ENCODE data around the gene KCP. TPM values are rescaled to one million over a fixed set of nuclear protein-coding genes. Genes with fewer than 3 reads are reported as not detected.

KCP gene
- total RNA-seq, 3 donors from 2014 or later = 0.33 to 2.2 (median 0.88) TPM

DNA sequence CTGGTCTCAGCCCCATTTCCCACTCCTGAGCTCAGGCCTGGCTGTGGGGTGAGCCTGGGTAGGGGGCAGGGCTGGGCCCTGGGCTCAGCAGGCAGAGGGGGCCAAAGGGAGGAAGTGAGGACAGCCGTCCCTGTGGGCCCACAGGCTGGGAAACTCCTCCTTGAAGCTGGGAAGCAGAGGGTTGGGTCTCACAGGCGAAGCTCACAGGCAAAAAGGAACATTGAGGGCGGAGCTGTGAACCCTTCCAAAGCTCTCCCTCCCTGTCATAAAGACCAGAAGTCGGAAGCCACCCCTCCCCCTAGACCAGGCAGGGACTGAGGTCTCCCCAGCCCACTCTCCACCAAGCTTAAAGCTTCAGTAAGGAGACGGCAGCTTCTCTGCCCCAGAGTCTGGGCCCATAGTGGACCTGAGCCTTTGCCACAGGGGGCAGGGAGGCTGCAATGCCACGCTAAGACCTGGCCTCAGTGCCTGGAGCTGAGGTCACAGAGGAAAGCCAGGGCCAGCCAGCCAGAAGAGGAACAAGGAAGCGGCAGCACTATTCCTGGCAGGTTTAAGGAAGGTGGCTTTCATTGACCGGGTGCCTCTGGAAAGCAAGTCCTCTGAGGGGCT lies 1.0 kb upstream of the KCP start:
- peaks cover 8 to 46% of the 10 kb centered on the region in 2 donors for H3K27me3 ChIP-seq
- peak overlapping the region in 1 of 2 donors; percentile 13 for H3K27ac ChIP-seq
- intact Hi-C loops (cut with DNase I; ENCODE audit: low total_unique reads) = no loop called here
- H3K9me3 ChIP-seq = no peaks in the 10 kb centered on the region
- no peaks in the 10 kb centered on the region for H3K36me3 ChIP-seq
- H3K4me1 ChIP-seq = no peaks in the 10 kb centered on the region
- no peak overlapping the region for H3K4me3 ChIP-seq
- TF ChIP-seq POLR2A (IDR thresholded peaks at IDR 0.05) (no peak), POLR2AphosphoS5 (IDR thresholded peaks at IDR 0.05) (no peak)
- TF ChIP-seq, protein P1, sequence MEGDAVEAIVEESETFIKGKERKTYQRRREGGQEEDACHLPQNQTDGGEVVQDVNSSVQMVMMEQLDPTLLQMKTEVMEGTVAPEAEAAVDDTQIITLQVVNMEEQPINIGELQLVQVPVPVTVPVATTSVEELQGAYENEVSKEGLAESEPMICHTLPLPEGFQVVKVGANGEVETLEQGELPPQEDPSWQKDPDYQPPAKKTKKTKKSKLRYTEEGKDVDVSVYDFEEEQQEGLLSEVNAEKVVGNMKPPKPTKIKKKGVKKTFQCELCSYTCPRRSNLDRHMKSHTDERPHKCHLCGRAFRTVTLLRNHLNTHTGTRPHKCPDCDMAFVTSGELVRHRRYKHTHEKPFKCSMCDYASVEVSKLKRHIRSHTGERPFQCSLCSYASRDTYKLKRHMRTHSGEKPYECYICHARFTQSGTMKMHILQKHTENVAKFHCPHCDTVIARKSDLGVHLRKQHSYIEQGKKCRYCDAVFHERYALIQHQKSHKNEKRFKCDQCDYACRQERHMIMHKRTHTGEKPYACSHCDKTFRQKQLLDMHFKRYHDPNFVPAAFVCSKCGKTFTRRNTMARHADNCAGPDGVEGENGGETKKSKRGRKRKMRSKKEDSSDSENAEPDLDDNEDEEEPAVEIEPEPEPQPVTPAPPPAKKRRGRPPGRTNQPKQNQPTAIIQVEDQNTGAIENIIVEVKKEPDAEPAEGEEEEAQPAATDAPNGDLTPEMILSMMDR (IDR thresholded peaks at IDR 0.05) = no peak
- DNase-seq (ENCODE audit: low spot score in 2 of 2) = peak in 1 of 2 donors; percentile 43

DNA sequence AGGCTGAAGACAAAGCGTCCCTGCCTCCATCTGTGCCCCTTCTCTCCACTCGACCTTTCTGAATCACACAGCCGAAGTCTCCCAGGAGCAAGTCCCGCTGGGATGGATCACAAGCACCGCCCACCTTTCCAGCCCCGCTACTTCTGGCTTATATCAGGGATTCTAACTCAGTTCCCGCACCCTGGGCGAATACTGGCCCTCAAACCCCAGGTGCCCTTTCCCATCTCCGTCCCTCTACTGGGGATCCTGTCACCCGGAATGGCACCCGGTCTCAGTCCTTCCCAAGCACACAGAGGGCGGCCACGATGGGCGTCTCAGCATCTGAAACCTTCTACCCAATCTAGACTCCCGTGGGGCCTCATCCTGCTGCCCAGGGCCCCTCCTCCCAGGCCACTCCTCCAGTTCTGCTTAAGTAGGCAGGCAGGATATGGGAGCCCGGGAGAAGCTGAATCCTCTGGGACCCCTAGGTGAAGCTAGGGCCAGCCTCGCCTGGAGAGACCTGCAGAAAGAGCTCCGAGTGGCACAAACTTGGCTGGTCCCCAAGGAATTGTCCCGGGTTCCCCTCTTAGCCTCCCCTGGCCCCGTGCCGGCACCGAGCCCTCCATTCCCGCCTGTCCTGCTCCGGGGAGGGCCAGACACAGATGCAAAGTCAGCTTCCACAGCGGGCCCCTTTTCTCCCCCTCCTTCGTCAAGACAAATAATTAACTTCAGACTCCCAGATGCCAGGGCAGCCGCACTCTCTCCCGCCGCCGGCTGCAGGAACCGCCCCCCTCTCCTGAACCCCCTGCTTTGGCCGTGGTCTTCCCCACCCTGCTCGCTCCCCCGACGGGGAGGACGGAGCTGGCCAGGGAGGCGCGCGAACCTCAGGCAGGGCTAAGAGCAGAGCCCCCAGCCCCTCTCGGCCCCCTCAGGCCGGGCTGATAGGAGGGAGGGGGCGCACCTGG lies 612 bp downstream of the KCP start:
- no peaks in the 10 kb centered on the region for H3K9me3 ChIP-seq
- H3K4me1 ChIP-seq = no peaks in the 10 kb centered on the region
- DNase-seq (ENCODE audit: low spot score in 2 of 2) = peak in 1 of 2 donors; percentile 48
- intact Hi-C loops (cut with DNase I; ENCODE audit: low total_unique reads) = no loop called here
- peaks cover 7 to 35% of the 10 kb centered on the region in 2 donors for H3K27me3 ChIP-seq
- H3K27ac ChIP-seq = no peak overlapping the region
- TF ChIP-seq, protein P1 (IDR thresholded peaks at IDR 0.05) = no peak
- TF ChIP-seq POLR2AphosphoS5 (IDR thresholded peaks at IDR 0.05) (no peak), POLR2A (IDR thresholded peaks at IDR 0.05) (no peak)
- H3K4me3 ChIP-seq = peak overlapping the region; percentile 27 to 46 (median 34)
- H3K36me3 ChIP-seq = no peaks in the 10 kb centered on the region

DNA sequence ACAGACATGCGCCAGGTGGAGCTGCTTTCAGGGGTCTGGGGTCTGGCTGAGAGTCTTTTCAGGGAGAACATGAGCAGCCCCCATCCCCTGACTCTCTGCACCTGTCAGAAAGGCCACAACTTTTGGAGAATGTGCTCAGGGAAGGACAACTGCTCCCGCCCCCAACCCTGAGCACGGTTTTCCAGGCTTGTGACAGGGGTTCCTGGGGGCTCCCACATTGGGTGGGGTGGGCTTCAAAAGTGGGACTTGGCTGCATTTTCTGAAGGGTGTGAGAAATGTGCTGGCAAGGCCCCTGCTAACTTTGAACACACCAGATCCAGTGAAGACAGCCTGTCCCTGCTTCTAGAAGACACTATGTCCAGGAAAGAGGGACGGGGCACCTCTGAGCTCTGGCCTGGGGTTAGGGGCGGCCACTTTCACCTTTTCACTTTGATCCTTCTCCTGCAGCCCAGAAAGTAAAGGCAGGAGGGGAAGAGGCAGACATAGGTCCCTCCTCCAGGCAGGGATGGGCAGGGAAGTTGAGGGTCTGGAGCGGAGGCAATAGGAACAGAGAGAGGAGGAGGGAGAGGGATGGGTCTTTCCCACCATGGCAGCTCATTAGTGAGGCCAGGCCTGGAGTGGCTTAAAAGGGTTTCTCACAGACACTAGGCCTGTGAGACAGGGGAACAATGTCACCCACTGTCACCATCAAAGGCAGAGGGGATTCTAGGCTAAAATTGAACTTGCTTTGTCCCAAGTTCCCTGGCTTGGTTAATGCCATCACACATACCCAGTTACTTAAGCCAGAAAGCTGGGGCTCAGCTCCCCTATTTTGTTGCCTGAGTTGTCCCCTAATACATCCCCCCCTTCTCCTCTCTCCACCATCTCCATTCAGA lies 1.5 kb downstream of the KCP start:
- Histone ChIP-seq H3K4me3 (no peak overlapping the region), H3K4me1 (no peaks in the 10 kb centered on the region), H3K27ac (no peak overlapping the region), H3K9me3 (no peaks in the 10 kb centered on the region), H3K36me3 (no peaks in the 10 kb centered on the region), H3K27me3 (peaks cover 4 to 26% of the 10 kb centered on the region in 2 donors)
- intact Hi-C loops (cut with DNase I; ENCODE audit: low total_unique reads) = no loop called here
- peak in 1 of 2 donors; percentile 2 for DNase-seq (ENCODE audit: low spot score in 2 of 2)
- TF ChIP-seq POLR2AphosphoS5 (IDR thresholded peaks at IDR 0.05) (no peak), POLR2A (IDR thresholded peaks at IDR 0.05) (no peak)
- TF ChIP-seq, protein P1 (IDR thresholded peaks at IDR 0.05) = no peak

DNA sequence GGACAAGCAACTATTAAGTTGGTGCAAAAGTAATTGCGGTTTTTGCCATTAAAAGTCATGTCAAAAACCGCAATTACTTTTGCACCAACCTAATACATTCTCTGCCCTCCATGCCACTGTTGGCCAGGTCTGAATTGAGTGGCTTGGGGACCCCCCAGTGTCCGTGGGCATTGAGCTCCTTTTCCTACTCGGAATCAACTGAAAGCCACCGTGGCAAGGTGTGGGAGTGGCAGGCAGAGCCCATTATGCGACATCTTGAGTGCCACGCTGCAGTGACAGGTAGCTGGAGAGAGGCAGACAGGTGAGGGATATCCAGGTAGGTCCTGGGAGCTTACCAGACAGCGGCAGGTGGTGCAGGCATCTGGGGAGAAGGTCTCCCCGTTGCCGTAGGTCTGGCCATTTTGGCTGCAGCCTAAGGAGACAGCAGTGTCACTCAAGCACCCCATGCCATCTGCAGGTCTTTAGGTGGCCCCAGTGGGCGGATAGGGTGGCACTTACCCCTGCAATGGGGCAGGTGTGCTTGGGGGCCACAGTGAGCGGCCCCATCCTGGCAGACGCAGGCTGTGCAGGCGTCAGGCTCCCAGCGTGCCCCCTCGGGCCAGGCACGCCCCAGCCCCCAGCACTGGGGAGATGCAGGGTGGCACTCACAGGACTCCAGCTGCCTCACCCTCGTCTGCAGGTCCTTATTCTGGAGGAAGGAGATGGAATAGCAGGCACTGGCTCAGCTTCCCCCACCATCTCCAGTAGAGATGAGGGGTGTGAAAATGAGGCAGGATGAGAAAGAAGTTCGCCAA lies 3.5 kb downstream of the KCP start:
- Histone ChIP-seq H3K27ac (no peak overlapping the region), H3K9me3 (no peaks in the 10 kb centered on the region), H3K4me1 (no peaks in the 10 kb centered on the region), H3K4me3 (no peak overlapping the region), H3K36me3 (no peaks in the 10 kb centered on the region), H3K27me3 (peaks cover 4 to 22% of the 10 kb centered on the region in 2 donors)
- peak in 1 of 2 donors; percentile 24 for DNase-seq (ENCODE audit: low spot score in 2 of 2)
- intact Hi-C loops (cut with DNase I; ENCODE audit: low total_unique reads) = no loop called here
- TF ChIP-seq, protein P1 (IDR thresholded peaks at IDR 0.05) = no peak
- no peak for TF ChIP-seq POLR2AphosphoS5 (IDR thresholded peaks at IDR 0.05)
- TF ChIP-seq POLR2A (IDR thresholded peaks at IDR 0.05) = no peak

All from breast epithelium (tissue), 4 donors.